GM12873 (cell line): ENCODE results near the gene SLC5A1.

Source experiments
- TF ChIP-seq, protein P1 (sequence below): IDR thresholded peaks from 2 replicates; pipeline ENCODE4 v1.5.1; 2012; ENCODE audit warnings: low read depth, mild to moderate bottlenecking, moderate library complexity, low read length, control low read depth; ENCODE audit not compliant: insufficient read depth; ENCODE audit errors: missing control alignments

The SLC5A1 gene

GRCh38 chr22:32088084-32088483, 45.0 kb downstream of the SLC5A1 start:
- TF ChIP-seq, protein P1, sequence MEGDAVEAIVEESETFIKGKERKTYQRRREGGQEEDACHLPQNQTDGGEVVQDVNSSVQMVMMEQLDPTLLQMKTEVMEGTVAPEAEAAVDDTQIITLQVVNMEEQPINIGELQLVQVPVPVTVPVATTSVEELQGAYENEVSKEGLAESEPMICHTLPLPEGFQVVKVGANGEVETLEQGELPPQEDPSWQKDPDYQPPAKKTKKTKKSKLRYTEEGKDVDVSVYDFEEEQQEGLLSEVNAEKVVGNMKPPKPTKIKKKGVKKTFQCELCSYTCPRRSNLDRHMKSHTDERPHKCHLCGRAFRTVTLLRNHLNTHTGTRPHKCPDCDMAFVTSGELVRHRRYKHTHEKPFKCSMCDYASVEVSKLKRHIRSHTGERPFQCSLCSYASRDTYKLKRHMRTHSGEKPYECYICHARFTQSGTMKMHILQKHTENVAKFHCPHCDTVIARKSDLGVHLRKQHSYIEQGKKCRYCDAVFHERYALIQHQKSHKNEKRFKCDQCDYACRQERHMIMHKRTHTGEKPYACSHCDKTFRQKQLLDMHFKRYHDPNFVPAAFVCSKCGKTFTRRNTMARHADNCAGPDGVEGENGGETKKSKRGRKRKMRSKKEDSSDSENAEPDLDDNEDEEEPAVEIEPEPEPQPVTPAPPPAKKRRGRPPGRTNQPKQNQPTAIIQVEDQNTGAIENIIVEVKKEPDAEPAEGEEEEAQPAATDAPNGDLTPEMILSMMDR: no peak

DNA sequence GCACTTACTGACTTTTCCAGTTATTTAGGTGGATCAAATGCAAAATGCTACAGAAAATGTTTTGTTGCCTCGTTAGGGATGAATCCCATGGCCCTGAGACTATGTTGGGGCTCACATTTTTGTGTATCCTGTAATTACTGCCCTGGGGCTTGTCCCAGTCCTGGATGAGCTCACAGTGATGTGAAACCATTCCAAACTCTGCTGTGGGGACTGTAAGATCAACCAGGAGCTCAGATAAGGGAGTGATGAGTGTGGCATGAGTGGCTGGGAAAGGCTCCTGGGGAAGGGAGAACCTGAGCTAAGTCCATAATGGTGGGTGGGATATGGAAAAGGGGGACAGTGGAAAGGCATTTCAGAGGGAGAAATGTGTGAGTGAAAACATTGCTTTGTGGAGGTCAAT, 54.0 kb downstream of the SLC5A1 start:
- TF ChIP-seq, protein P1: no peak

DNA sequence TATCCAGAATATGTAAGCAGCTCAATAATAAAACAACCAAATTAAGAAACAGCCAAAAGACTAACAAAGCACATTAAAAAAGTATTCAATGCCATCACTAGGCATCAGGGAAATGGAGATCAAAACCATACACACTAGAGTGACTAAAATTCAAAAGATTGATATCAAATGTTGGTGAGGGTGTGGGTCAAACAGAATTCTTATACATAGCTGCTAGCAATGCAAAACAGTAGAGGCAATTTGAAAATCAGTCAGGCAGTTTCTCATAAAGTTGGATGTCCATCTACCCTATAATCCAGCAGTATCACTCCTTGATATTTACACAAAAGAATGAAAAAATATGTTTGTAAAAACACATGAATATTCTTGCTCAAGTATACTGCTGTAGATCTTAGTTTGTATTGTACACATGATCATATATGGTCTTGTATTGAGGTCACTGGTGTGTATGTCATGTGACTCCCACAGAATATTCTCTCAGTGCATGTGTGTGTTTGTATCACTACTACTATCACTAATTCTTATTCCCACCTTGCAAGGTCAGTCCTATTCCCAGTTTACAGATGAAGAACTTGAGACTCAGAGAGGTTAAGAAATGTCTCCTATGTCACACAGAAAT, 54.9 kb downstream of the SLC5A1 start:
- TF ChIP-seq, protein P1: no peak

DNA sequence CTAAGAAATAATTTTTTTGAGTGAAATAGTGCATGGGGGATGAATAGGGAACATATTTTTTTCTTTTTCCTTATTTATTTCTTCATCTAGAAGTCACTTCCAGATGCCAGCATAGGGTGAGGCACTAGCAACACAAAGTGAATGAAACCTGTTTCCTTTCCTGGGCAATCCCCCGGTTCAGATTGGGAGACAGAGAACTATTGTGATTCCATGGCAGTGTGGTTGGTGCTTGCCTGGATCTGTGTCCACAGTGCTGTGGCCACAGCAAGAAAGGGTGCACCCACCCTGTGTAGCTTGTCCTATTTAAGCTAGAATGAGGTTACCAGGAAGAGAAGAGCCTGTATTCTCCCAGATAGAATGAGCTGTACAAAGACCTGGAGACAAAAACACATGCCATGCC, 57.6 kb downstream of the SLC5A1 start:
- TF ChIP-seq, protein P1: no peak

GRCh38 chr22:32103658-32104315, 60.7 kb downstream of the SLC5A1 start:
- TF ChIP-seq, protein P1: peak; percentile 30

GRCh38 chr22:32106930-32107329, 63.9 kb downstream of the SLC5A1 start:
- TF ChIP-seq, protein P1: no peak

- TF ChIP-seq, protein P1: no peak
Measured at GRCh38 chr22:32112380-32112779, 69.3 kb downstream of the SLC5A1 start.
